Endodermal cell (in vitro differentiated cells): Measurements from ENCODE around the gene KRTAP6-2. TPM values are rescaled to one million over a fixed set of nuclear protein-coding genes. Genes with fewer than 3 reads are reported as not detected.

ENCODE experiments used
- DNase-seq: peaks from one replicate; pipeline ENCODE4 v3.0.0-alpha.2; 2017
- H3K27ac ChIP-seq: 2 replicates; pipeline ENCODE4 v1.5.1; 2013; ENCODE audit warnings: mild to moderate bottlenecking, low read depth, low read length, moderate library complexity
- H3K27me3 ChIP-seq: 2 replicates; pipeline ENCODE4 v1.6.1; 2013; ENCODE audit warnings: mild to moderate bottlenecking, low read length, moderate library complexity; ENCODE audit not compliant: insufficient read depth, control insufficient read depth, poor library complexity, severe bottlenecking
- H3K36me3 ChIP-seq: 2 replicates; pipeline ENCODE4 v1.7.0; 2013; ENCODE audit warnings: mild to moderate bottlenecking, low read length, moderate library complexity; ENCODE audit not compliant: control insufficient read depth, insufficient read depth
- H3K4me1 ChIP-seq: one replicate; pipeline ENCODE4 v1.7.0; 2013; ENCODE audit warnings: low read length; ENCODE audit not compliant: control insufficient read depth, insufficient read depth
- H3K4me3 ChIP-seq: 2 replicates; pipeline ENCODE4 v1.5.1; 2013; ENCODE audit warnings: mild to moderate bottlenecking, low read length, moderate library complexity
- H3K9ac ChIP-seq: 2 replicates; pipeline ENCODE4 v1.6.1; 2013; ENCODE audit warnings: mild to moderate bottlenecking, low read length, moderate library complexity; ENCODE audit not compliant: poor library complexity, severe bottlenecking; ENCODE audit errors: extremely low read depth
- H3K9me3 ChIP-seq: 2 replicates; pipeline ENCODE4 v1.6.1; 2013; ENCODE audit warnings: mild to moderate bottlenecking, low read length, moderate library complexity; ENCODE audit not compliant: control insufficient read depth
- H3K27ac Mint-ChIP-seq: 2 replicates; pipeline ENCODE4 v1.8.0; 2020; ENCODE audit warnings: mixed read lengths
- H3K27me3 Mint-ChIP-seq: 2 replicates; pipeline ENCODE4 v1.8.0; 2021; ENCODE audit warnings: mild to moderate bottlenecking, mixed read lengths; ENCODE audit not compliant: insufficient read depth
- H3K36me3 Mint-ChIP-seq: 2 replicates; pipeline ENCODE4 v1.8.0; 2020; ENCODE audit warnings: low read depth, mixed read lengths
- H3K4me1 Mint-ChIP-seq: 2 replicates; pipeline ENCODE4 v1.8.0; 2020; ENCODE audit warnings: mixed read lengths
- H3K4me3 Mint-ChIP-seq: 2 replicates; pipeline ENCODE4 v1.8.0; 2020; ENCODE audit warnings: mild to moderate bottlenecking, moderate library complexity, mixed read lengths
- H3K9me3 Mint-ChIP-seq: 2 replicates; pipeline ENCODE4 v1.8.0; 2020; ENCODE audit warnings: mild to moderate bottlenecking, mixed read lengths
- CTCF ChIP-seq: fragments of 200-600 bp; sonication (generic); conservative IDR thresholded peaks from 2 replicates; pipeline ENCODE4 v1.5.0; 2021; ENCODE audit warnings: antibody characterized with exemption, mild to moderate bottlenecking
- WGBS, 2 experiments: methylation state at CpG; one replicate each; pipeline versions ENCODE4 v1.1.5 to v1.1.7; 2013; ENCODE audit warnings: missing lambda C conversion rate in 2 of 2, mixed read lengths in 1 of 2; ENCODE audit not compliant: insufficient coverage in 1 of 2, insufficient read length in 1 of 2; 5-methylcytosine and 5-hydroxymethylcytosine counted together
- long read RNA-seq, 4 experiments: library from polyadenylated mRNA in 2 of 4; library from RNA in 1 of 4; library from capped mRNA in 1 of 4; stranded (forward) in 3 of 4; unstranded in 1 of 4; transcript quantifications; one replicate each; pipeline ENCODE4 v2.0.0, GENCODE V29; 2020 to 2021; ENCODE audit warnings: inconsistent platforms in 1 of 4
- polyA plus RNA-seq, 2 experiments: library from polyadenylated mRNA; stranded (reverse); fragments of 50-300 nt; gene quantifications; one replicate each; pipeline ENCODE4 v1.2.3, GENCODE V29; 2013
- total RNA-seq, 2 donors: library from RNA; stranded (reverse); fragmentation: NEBNext Ultra II Directional in 1 of 2; extraction: Animal tissue kit (Norgen Biotek cat#: 25700) in 1 of 2; gene quantifications; 2 replicates in 1 of 2; 3 replicates in 1 of 2; pipeline ENCODE4 v1.2.1, GENCODE V29; 2021

The KRTAP6-2 gene
- total RNA-seq: not detected
- polyA plus RNA-seq (2013, experiment 1 of 2): not detected
- polyA plus RNA-seq (2013, experiment 2 of 2): not detected
- long read RNA-seq, experiment 1: 0 reads
- long read RNA-seq, experiment 2: 0 reads
- long read RNA-seq, experiment 3: 0 reads
- long read RNA-seq, experiment 4: 0 reads

GRCh38 chr21:30598802-30599201, at the start of gene KRTAP6-2:
KRTAP6-2 (minus strand) TSS chr21:30598902; CDS start chr21:30598874, 28 bp downstream.
- 96% methylated on average over 6 of the region's 6 CpGs; no CpG with 5 or more reads in 1 of the 2 experiments for WGBS, 2 experiments
- Mint-ChIP-seq H3K36me3 (no peaks in the 10 kb centered on the region), H3K9me3 (peaks cover 20% of the 10 kb centered on the region), H3K4me1 (no peaks in the 10 kb centered on the region), H3K27me3 (no peaks in the 10 kb centered on the region), H3K27ac (no peak within 1 kb of the TSS), H3K4me3 (no peak within 1 kb of the TSS)
- TF ChIP-seq CTCF: no peak
- Histone ChIP-seq H3K9ac (no peak within 1 kb of the TSS), H3K4me3 (no peak within 1 kb of the TSS), H3K9me3 (no peaks in the 10 kb centered on the region), H3K36me3 (no peaks in the 10 kb centered on the region), H3K27ac (no peak within 1 kb of the TSS), H3K27me3 (no peaks in the 10 kb centered on the region), H3K4me1 (no peaks in the 10 kb centered on the region)
- no peak for DNase-seq

GRCh38 chr21:30646904-30647414, 48.3 kb upstream of the KRTAP6-2 start:
- Histone ChIP-seq H3K4me1 (no peaks in the 10 kb centered on the region), H3K27ac (no peak overlapping the region), H3K27me3 (peaks cover 5% of the 10 kb centered on the region), H3K4me3 (no peak overlapping the region), H3K9me3 (no peaks in the 10 kb centered on the region), H3K9ac (no peak overlapping the region), H3K36me3 (no peaks in the 10 kb centered on the region)
- TF ChIP-seq CTCF: no peak
- no peaks in the 10 kb centered on the region for H3K4me1 Mint-ChIP-seq
- no peak for DNase-seq
- no CpG with 5 or more reads among the region's 1 CpG for WGBS, 2 experiments
- peaks cover 43% of the 10 kb centered on the region for H3K9me3 Mint-ChIP-seq
- no peak overlapping the region for H3K4me3 Mint-ChIP-seq
- H3K27ac Mint-ChIP-seq: no peak overlapping the region
- no peaks in the 10 kb centered on the region for H3K27me3 Mint-ChIP-seq
- H3K36me3 Mint-ChIP-seq: no peaks in the 10 kb centered on the region

GRCh38 chr21:30642564-30642963, 43.9 kb upstream of the KRTAP6-2 start, which contains the start of gene KRTAP20-3:
KRTAP20-3 (plus strand) TSS chr21:30642864.
- peaks cover 48% of the 10 kb centered on the region for H3K9me3 Mint-ChIP-seq
- Histone ChIP-seq H3K4me3 (no peak within 1 kb of the TSS), H3K27me3 (no peaks in the 10 kb centered on the region)

More at GRCh38 chr21:30642564-30642963, 43.9 kb upstream of the KRTAP6-2 start, which contains the start of gene KRTAP20-3:
- Mint-ChIP-seq H3K27me3 (peaks cover 1% of the 10 kb centered on the region), H3K4me1 (no peaks in the 10 kb centered on the region), H3K4me3 (no peak within 1 kb of the TSS), H3K27ac (no peak within 1 kb of the TSS), H3K36me3 (no peaks in the 10 kb centered on the region)
- no peak for DNase-seq
- no peak within 1 kb of the TSS for H3K27ac ChIP-seq
- TF ChIP-seq CTCF: no peak
- no peaks in the 10 kb centered on the region for H3K4me1 ChIP-seq
- H3K9me3 ChIP-seq: no peaks in the 10 kb centered on the region
- H3K36me3 ChIP-seq: no peaks in the 10 kb centered on the region
- no peak within 1 kb of the TSS for H3K9ac ChIP-seq
- WGBS, 2 experiments: 98% methylated on average over 2 of the region's 2 CpGs; no CpG with 5 or more reads in 1 of the 2 experiments
